H1 (cell line): Measurements from ENCODE around the gene POLH. TPM values are rescaled to one million over a fixed set of nuclear protein-coding genes. Genes with fewer than 3 reads are reported as not detected.
"Not testable (repeated sequence)": the region's sequence is repeated elsewhere in the genome, so short reads cannot be mapped to it uniquely, and the experiment has no call there.

Experiments used
- CTCF ChIA-PET: fragments of 300-600 bp; sonication (Branson Sonifier 250); formaldehyde crosslinking; loops from one replicate; lab custom pipeline; 2021; ENCODE audit not compliant: partially characterized antibody; lab: Charles Lee
- POLR2A ChIA-PET: fragments of 300-600 bp; sonication (Branson Sonifier 250); formaldehyde crosslinking; loops from one replicate; lab custom pipeline; 2021; ENCODE audit warnings: inconsistent platforms; ENCODE audit not compliant: partially characterized antibody; lab: Charles Lee
- DNase-seq, 2 experiments: peaks; one replicate each; pipeline versions ENCODE4 v3.0.0 to v3.0.0-alpha.2; 2010 to 2022; ENCODE audit warnings: low spot score in 2 of 2, low read depth in 1 of 2, mixed read lengths in 1 of 2
- FAIRE-seq: peaks from 2 replicates; lab custom pipeline; 2011; peaks lifted over from hg19 to GRCh38; lab: Jason Lieb, UNC
- H2AFZ ChIP-seq: 2 replicates; pipeline ENCODE4 v1.8.1; 2012; ENCODE audit warnings: low read length, inconsistent platforms
- H2AK5ac ChIP-seq: 2 replicates; pipeline ENCODE4 v1.6.1; 2013; ENCODE audit warnings: low read depth, low read length
- H2BK120ac ChIP-seq: replicated peaks from 2 replicates; pipeline ENCODE3; 2013; ENCODE audit warnings: low read depth, low read length, inconsistent platforms
- H2BK12ac ChIP-seq: 2 replicates; pipeline ENCODE4 v1.6.1; 2013; ENCODE audit warnings: low read depth, low read length
- H2BK15ac ChIP-seq: 2 replicates; pipeline ENCODE4 v1.6.1; 2013; ENCODE audit warnings: low read length
- H2BK20ac ChIP-seq: 2 replicates; pipeline ENCODE4 v1.6.1; 2013; ENCODE audit warnings: low read length
- H2BK5ac ChIP-seq: 2 replicates; pipeline ENCODE4 v1.6.1; 2013; ENCODE audit warnings: low read depth, low read length
- H3K14ac ChIP-seq: 2 replicates; pipeline ENCODE4 v1.6.1; 2013; ENCODE audit warnings: inconsistent platforms; ENCODE audit not compliant: insufficient read length
- H3K18ac ChIP-seq: 2 replicates; pipeline ENCODE4 v1.6.1; 2013; ENCODE audit warnings: low read length; ENCODE audit errors: extremely low read depth
- H3K23ac ChIP-seq: 2 replicates; pipeline ENCODE4 v1.6.1; 2013; ENCODE audit warnings: inconsistent platforms; ENCODE audit not compliant: insufficient read length
- H3K23me2 ChIP-seq: 2 replicates; pipeline ENCODE4 v1.6.1; 2013; ENCODE audit warnings: low read depth, low read length
- H3K27ac ChIP-seq: 2 replicates; pipeline ENCODE4 v1.6.1; 2011; ENCODE audit warnings: low read depth, low read length, inconsistent platforms
- H3K27me3 ChIP-seq, 4 experiments: replicated peaks in 1 of 4; 1 replicate in 1 of 4; 2 replicates in 3 of 4; pipeline versions ENCODE4 v1.6.1 to v1.8.1; 2011 to 2013; ENCODE audit warnings: low read length in 3 of 4, mild to moderate bottlenecking in 3 of 4, inconsistent platforms in 2 of 4, mixed read lengths in 2 of 4, moderate library complexity in 1 of 4; ENCODE audit not compliant: control insufficient read depth in 3 of 4, insufficient read depth in 3 of 4; ENCODE audit errors: extremely low read depth in 1 of 4
- H3K36me3 ChIP-seq, 4 experiments: 2 replicates each; pipeline versions ENCODE4 v1.6.1 to v1.8.1; 2011 to 2013; ENCODE audit warnings: mild to moderate bottlenecking in 4 of 4, low read length in 3 of 4, moderate library complexity in 2 of 4, control low read depth in 1 of 4, inconsistent platforms in 1 of 4; ENCODE audit not compliant: insufficient read depth in 4 of 4, control insufficient read depth in 2 of 4
- H3K4ac ChIP-seq: replicated peaks from 2 replicates; pipeline ENCODE3; 2013; ENCODE audit warnings: low read length, low read depth, mixed read lengths, inconsistent platforms; ENCODE audit not compliant: insufficient read length
- H3K4me1 ChIP-seq, 4 experiments: replicated peaks in 1 of 4; 1 replicate in 1 of 4; 2 replicates in 3 of 4; pipeline versions ENCODE4 v1.6.1 to v1.8.1; 2011 to 2013; ENCODE audit warnings: low read length in 3 of 4, inconsistent platforms in 2 of 4, mixed read lengths in 1 of 4; ENCODE audit not compliant: insufficient read depth in 4 of 4, control insufficient read depth in 3 of 4
- H3K4me2 ChIP-seq, 2 experiments: 2 replicates each; pipeline versions ENCODE4 v1.6.1 to v1.8.1; 2011 to 2013; ENCODE audit warnings: low read depth in 2 of 2, low read length in 2 of 2, control low read depth in 1 of 2, inconsistent platforms in 1 of 2, mild to moderate bottlenecking in 1 of 2; ENCODE audit not compliant: insufficient read depth in 1 of 2
- H3K4me3 ChIP-seq, 4 experiments: fragments of 200-600, 300-600 bp in 1 of 4; sonication (generic), shearing (Covaris generic), sonication (Bioruptor Twin) in 1 of 4; 2 replicates each; pipeline versions ENCODE4 v1.5.1 to v1.8.1; 2011 to 2016; ENCODE audit warnings: low read length in 4 of 4, low read depth in 3 of 4, control low read depth in 2 of 4, inconsistent platforms in 2 of 4, mild to moderate bottlenecking in 2 of 4, mixed read lengths in 1 of 4, moderate library complexity in 1 of 4; ENCODE audit not compliant: insufficient read depth in 2 of 4; ENCODE audit errors: extremely low read depth in 1 of 4
- H3K56ac ChIP-seq: replicated peaks from 2 replicates; pipeline ENCODE3; 2013; ENCODE audit warnings: low read depth, mild to moderate bottlenecking, mixed read lengths, low read length, inconsistent platforms; ENCODE audit not compliant: insufficient read length
- H3K79me1 ChIP-seq: 2 replicates; pipeline ENCODE4 v1.6.1; 2013; ENCODE audit warnings: low read depth, low read length, control low read depth
- H3K79me2 ChIP-seq, 2 experiments: 2 replicates each; pipeline versions ENCODE4 v1.6.1 to v1.8.1; 2012 to 2013; ENCODE audit warnings: low read length in 2 of 2, mild to moderate bottlenecking in 2 of 2, inconsistent platforms in 1 of 2; ENCODE audit not compliant: insufficient read depth in 2 of 2, control insufficient read depth in 1 of 2
- H3K9ac ChIP-seq, 4 experiments: replicated peaks in 1 of 4; 1 replicate in 1 of 4; 2 replicates in 3 of 4; pipeline versions ENCODE4 v1.6.1 to v1.8.1; 2011 to 2013; ENCODE audit warnings: low read depth in 3 of 4, low read length in 3 of 4, control low read depth in 2 of 4, mild to moderate bottlenecking in 2 of 4, moderate library complexity in 2 of 4, inconsistent platforms in 1 of 4; ENCODE audit errors: extremely low read depth in 1 of 4
- H3K9me3 ChIP-seq, 2 experiments: 2 replicates each; pipeline versions ENCODE4 v1.6.1 to v1.8.1; 2012 to 2013; ENCODE audit warnings: mild to moderate bottlenecking in 2 of 2, moderate library complexity in 2 of 2, control low read depth in 1 of 2, inconsistent platforms in 1 of 2, low read depth in 1 of 2, low read length in 1 of 2, mixed read lengths in 1 of 2; ENCODE audit not compliant: insufficient read depth in 2 of 2
- H4K20me1 ChIP-seq, 2 experiments: replicated peaks in 1 of 2; 2 replicates each; pipeline versions ENCODE3 to v1.8.1; 2011 to 2013; ENCODE audit warnings: inconsistent platforms in 2 of 2, low read length in 2 of 2, mild to moderate bottlenecking in 1 of 2; ENCODE audit not compliant: insufficient read depth in 2 of 2, control insufficient read depth in 1 of 2
- H4K5ac ChIP-seq: 2 replicates; pipeline ENCODE4 v1.6.1; 2013; ENCODE audit warnings: low read length, low read depth, mixed read lengths, inconsistent platforms; ENCODE audit not compliant: insufficient read length
- H4K8ac ChIP-seq: 2 replicates; pipeline ENCODE4 v1.8.0; 2013; ENCODE audit warnings: mild to moderate bottlenecking, moderate library complexity, low read length, inconsistent platforms; ENCODE audit not compliant: insufficient read depth; ENCODE audit errors: extremely low read depth
- H4K91ac ChIP-seq: replicated peaks from 2 replicates; pipeline ENCODE3; 2013; ENCODE audit warnings: low read length, mixed read lengths, inconsistent platforms; ENCODE audit not compliant: insufficient read length
- WGBS, 2 experiments: shearing (Covaris generic) in 1 of 2; methylation state at CpG; one replicate each; pipeline versions ENCODE4 v1.1.6 to v1.1.7; 2013 to 2015; ENCODE audit warnings: low lambda C conversion rate in 2 of 2, mixed read lengths in 2 of 2, inconsistent platforms in 1 of 2, low coverage in 1 of 2, missing lambda C conversion rate in 1 of 2; ENCODE audit not compliant: insufficient replicate concordance in 2 of 2, insufficient coverage in 1 of 2, insufficient read length in 1 of 2; ENCODE audit errors: extremely low coverage in 1 of 2, missing lambda C conversion rate in 1 of 2; 5-methylcytosine and 5-hydroxymethylcytosine counted together
- polyA plus RNA-seq, 7 experiments: library from polyadenylated mRNA; depleted of rRNA in 3 of 7; stranded (reverse) in 5 of 7; unstranded in 2 of 7; fragments of >200 nt in 5 of 7; fragments of 200-250 nt in 2 of 7; gene quantifications; 1 replicate in 5 of 7; 2 replicates in 1 of 7; 4 replicates in 1 of 7; pipeline versions ENCODE4 v1.2.1 to v1.2.3, GENCODE V29; 2011 to 2013; ENCODE audit warnings: missing spikeins in 2 of 7, mixed read lengths in 2 of 7
- total RNA-seq: library from RNA; stranded (reverse); fragmentation: NEBNext Ultra II Directional; extraction: Animal tissue kit (Norgen Biotek cat#: 25700); gene quantifications from 2 replicates; pipeline ENCODE4 v1.2.1, GENCODE V29; 2021

POLH gene
- total and polyA plus RNA-seq, 2 of the 8 experiments (the other 6 are each of a cell fraction or from before 2014, with no cell fraction given): 5.8 to 12.4 TPM

GRCh38 chr6:43539409-43539808 is 36.6 kb upstream of the POLH start:
- POLR2A ChIA-PET: interaction anchor here (1.9 kb wide), 1 partner anchor 10 kb away, joined by 5 read pairs; no protein-coding TSS in a partner anchor
- H4K91ac ChIP-seq, CTCF ChIA-PET, H2BK12ac ChIP-seq, FAIRE-seq, H2BK120ac ChIP-seq, H4K20me1 ChIP-seq, H3K79me2 ChIP-seq, H3K4ac ChIP-seq, H3K23me2 ChIP-seq, H3K23ac ChIP-seq, H3K27ac ChIP-seq, H3K14ac ChIP-seq, H2BK20ac ChIP-seq, H3K79me1 ChIP-seq, H4K5ac ChIP-seq, H3K18ac ChIP-seq, H3K4me2 ChIP-seq, DNase-seq, H3K27me3 ChIP-seq, H3K9me3 ChIP-seq, H3K4me1 ChIP-seq, H3K9ac ChIP-seq, H2BK5ac ChIP-seq, H3K56ac ChIP-seq, H2AFZ ChIP-seq, H4K8ac ChIP-seq, H2BK15ac ChIP-seq, H2AK5ac ChIP-seq, H3K4me3 ChIP-seq: not testable (repeated sequence)
- H3K36me3 ChIP-seq: peaks cover 4 to 55% (median 29%) of the 10 kb centered on the region in 4 experiments
- 98% methylated on average over 20 of the region's 20 CpGs; no CpG with 5 or more reads in 1 of the 2 experiments for WGBS, 2 experiments
